H1 (cell line): Measurements from ENCODE around the gene PHLPP1. TPM values are rescaled to one million over a fixed set of nuclear protein-coding genes. Genes with fewer than 3 reads are reported as not detected.

Experiments used
- CTCF ChIA-PET: fragments of 300-600 bp; sonication (Branson Sonifier 250); formaldehyde crosslinking; loops from one replicate; lab custom pipeline; 2021; ENCODE audit not compliant: partially characterized antibody; lab: Charles Lee
- POLR2A ChIA-PET: fragments of 300-600 bp; sonication (Branson Sonifier 250); formaldehyde crosslinking; loops from one replicate; lab custom pipeline; 2021; ENCODE audit warnings: inconsistent platforms; ENCODE audit not compliant: partially characterized antibody; lab: Charles Lee
- DNase-seq, 2 experiments: peaks; one replicate each; pipeline versions ENCODE4 v3.0.0 to v3.0.0-alpha.2; 2010 to 2022; ENCODE audit warnings: low spot score in 2 of 2, low read depth in 1 of 2, mixed read lengths in 1 of 2
- FAIRE-seq: peaks from 2 replicates; lab custom pipeline; 2011; peaks lifted over from hg19 to GRCh38; lab: Jason Lieb, UNC
- H2AFZ ChIP-seq: 2 replicates; pipeline ENCODE4 v1.8.1; 2012; ENCODE audit warnings: low read length, inconsistent platforms
- H2AK5ac ChIP-seq: 2 replicates; pipeline ENCODE4 v1.6.1; 2013; ENCODE audit warnings: low read depth, low read length
- H2BK120ac ChIP-seq: replicated peaks from 2 replicates; pipeline ENCODE3; 2013; ENCODE audit warnings: low read depth, low read length, inconsistent platforms
- H2BK12ac ChIP-seq: 2 replicates; pipeline ENCODE4 v1.6.1; 2013; ENCODE audit warnings: low read depth, low read length
- H2BK15ac ChIP-seq: 2 replicates; pipeline ENCODE4 v1.6.1; 2013; ENCODE audit warnings: low read length
- H2BK20ac ChIP-seq: 2 replicates; pipeline ENCODE4 v1.6.1; 2013; ENCODE audit warnings: low read length
- H2BK5ac ChIP-seq: 2 replicates; pipeline ENCODE4 v1.6.1; 2013; ENCODE audit warnings: low read depth, low read length
- H3K14ac ChIP-seq: 2 replicates; pipeline ENCODE4 v1.6.1; 2013; ENCODE audit warnings: inconsistent platforms; ENCODE audit not compliant: insufficient read length
- H3K18ac ChIP-seq: 2 replicates; pipeline ENCODE4 v1.6.1; 2013; ENCODE audit warnings: low read length; ENCODE audit errors: extremely low read depth
- H3K23ac ChIP-seq: 2 replicates; pipeline ENCODE4 v1.6.1; 2013; ENCODE audit warnings: inconsistent platforms; ENCODE audit not compliant: insufficient read length
- H3K23me2 ChIP-seq: 2 replicates; pipeline ENCODE4 v1.6.1; 2013; ENCODE audit warnings: low read depth, low read length
- H3K27ac ChIP-seq: 2 replicates; pipeline ENCODE4 v1.6.1; 2011; ENCODE audit warnings: low read depth, low read length, inconsistent platforms
- H3K27me3 ChIP-seq, 4 experiments: replicated peaks in 1 of 4; 1 replicate in 1 of 4; 2 replicates in 3 of 4; pipeline versions ENCODE4 v1.6.1 to v1.8.1; 2011 to 2013; ENCODE audit warnings: low read length in 3 of 4, mild to moderate bottlenecking in 3 of 4, inconsistent platforms in 2 of 4, mixed read lengths in 2 of 4, moderate library complexity in 1 of 4; ENCODE audit not compliant: control insufficient read depth in 3 of 4, insufficient read depth in 3 of 4; ENCODE audit errors: extremely low read depth in 1 of 4
- H3K36me3 ChIP-seq, 4 experiments: 2 replicates each; pipeline versions ENCODE4 v1.6.1 to v1.8.1; 2011 to 2013; ENCODE audit warnings: mild to moderate bottlenecking in 4 of 4, low read length in 3 of 4, moderate library complexity in 2 of 4, control low read depth in 1 of 4, inconsistent platforms in 1 of 4; ENCODE audit not compliant: insufficient read depth in 4 of 4, control insufficient read depth in 2 of 4
- H3K4ac ChIP-seq: replicated peaks from 2 replicates; pipeline ENCODE3; 2013; ENCODE audit warnings: low read length, low read depth, mixed read lengths, inconsistent platforms; ENCODE audit not compliant: insufficient read length
- H3K4me1 ChIP-seq, 4 experiments: replicated peaks in 1 of 4; 1 replicate in 1 of 4; 2 replicates in 3 of 4; pipeline versions ENCODE4 v1.6.1 to v1.8.1; 2011 to 2013; ENCODE audit warnings: low read length in 3 of 4, inconsistent platforms in 2 of 4, mixed read lengths in 1 of 4; ENCODE audit not compliant: insufficient read depth in 4 of 4, control insufficient read depth in 3 of 4
- H3K4me2 ChIP-seq, 2 experiments: 2 replicates each; pipeline versions ENCODE4 v1.6.1 to v1.8.1; 2011 to 2013; ENCODE audit warnings: low read depth in 2 of 2, low read length in 2 of 2, control low read depth in 1 of 2, inconsistent platforms in 1 of 2, mild to moderate bottlenecking in 1 of 2; ENCODE audit not compliant: insufficient read depth in 1 of 2
- H3K4me3 ChIP-seq, 4 experiments: fragments of 200-600, 300-600 bp in 1 of 4; sonication (generic), shearing (Covaris generic), sonication (Bioruptor Twin) in 1 of 4; 2 replicates each; pipeline versions ENCODE4 v1.5.1 to v1.8.1; 2011 to 2016; ENCODE audit warnings: low read length in 4 of 4, low read depth in 3 of 4, control low read depth in 2 of 4, inconsistent platforms in 2 of 4, mild to moderate bottlenecking in 2 of 4, mixed read lengths in 1 of 4, moderate library complexity in 1 of 4; ENCODE audit not compliant: insufficient read depth in 2 of 4; ENCODE audit errors: extremely low read depth in 1 of 4
- H3K56ac ChIP-seq: replicated peaks from 2 replicates; pipeline ENCODE3; 2013; ENCODE audit warnings: low read depth, mild to moderate bottlenecking, mixed read lengths, low read length, inconsistent platforms; ENCODE audit not compliant: insufficient read length
- H3K79me1 ChIP-seq: 2 replicates; pipeline ENCODE4 v1.6.1; 2013; ENCODE audit warnings: low read depth, low read length, control low read depth
- H3K79me2 ChIP-seq, 2 experiments: 2 replicates each; pipeline versions ENCODE4 v1.6.1 to v1.8.1; 2012 to 2013; ENCODE audit warnings: low read length in 2 of 2, mild to moderate bottlenecking in 2 of 2, inconsistent platforms in 1 of 2; ENCODE audit not compliant: insufficient read depth in 2 of 2, control insufficient read depth in 1 of 2
- H3K9ac ChIP-seq, 4 experiments: replicated peaks in 1 of 4; 1 replicate in 1 of 4; 2 replicates in 3 of 4; pipeline versions ENCODE4 v1.6.1 to v1.8.1; 2011 to 2013; ENCODE audit warnings: low read depth in 3 of 4, low read length in 3 of 4, control low read depth in 2 of 4, mild to moderate bottlenecking in 2 of 4, moderate library complexity in 2 of 4, inconsistent platforms in 1 of 4; ENCODE audit errors: extremely low read depth in 1 of 4
- H3K9me3 ChIP-seq, 2 experiments: 2 replicates each; pipeline versions ENCODE4 v1.6.1 to v1.8.1; 2012 to 2013; ENCODE audit warnings: mild to moderate bottlenecking in 2 of 2, moderate library complexity in 2 of 2, control low read depth in 1 of 2, inconsistent platforms in 1 of 2, low read depth in 1 of 2, low read length in 1 of 2, mixed read lengths in 1 of 2; ENCODE audit not compliant: insufficient read depth in 2 of 2
- H4K20me1 ChIP-seq, 2 experiments: replicated peaks in 1 of 2; 2 replicates each; pipeline versions ENCODE3 to v1.8.1; 2011 to 2013; ENCODE audit warnings: inconsistent platforms in 2 of 2, low read length in 2 of 2, mild to moderate bottlenecking in 1 of 2; ENCODE audit not compliant: insufficient read depth in 2 of 2, control insufficient read depth in 1 of 2
- H4K5ac ChIP-seq: 2 replicates; pipeline ENCODE4 v1.6.1; 2013; ENCODE audit warnings: low read length, low read depth, mixed read lengths, inconsistent platforms; ENCODE audit not compliant: insufficient read length
- H4K8ac ChIP-seq: 2 replicates; pipeline ENCODE4 v1.8.0; 2013; ENCODE audit warnings: mild to moderate bottlenecking, moderate library complexity, low read length, inconsistent platforms; ENCODE audit not compliant: insufficient read depth; ENCODE audit errors: extremely low read depth
- H4K91ac ChIP-seq: replicated peaks from 2 replicates; pipeline ENCODE3; 2013; ENCODE audit warnings: low read length, mixed read lengths, inconsistent platforms; ENCODE audit not compliant: insufficient read length
- CEBPB ChIP-seq: IDR thresholded peaks from 2 replicates; pipeline ENCODE4 v1.6.1; 2012; ENCODE audit warnings: low read depth, low read length
- FOSL1 ChIP-seq: IDR thresholded peaks from 2 replicates; pipeline ENCODE4 v1.6.1; 2011; ENCODE audit warnings: mild to moderate bottlenecking, low read depth, low read length, moderate library complexity; ENCODE audit not compliant: insufficient read depth
- GABPA ChIP-seq: IDR thresholded peaks from 2 replicates; pipeline ENCODE4 v1.6.1; 2011; ENCODE audit warnings: mild to moderate bottlenecking, low read length, moderate library complexity, borderline replicate concordance; ENCODE audit not compliant: insufficient read depth
- HDAC2 ChIP-seq, 2 experiments: fragments of 300-600 bp in 1 of 2; sonication (generic) in 1 of 2; IDR thresholded peaks; 2 replicates each; pipeline ENCODE4 v1.6.1; 2011 to 2012; ENCODE audit warnings: low read depth in 2 of 2, low read length in 2 of 2, mild to moderate bottlenecking in 2 of 2, moderate library complexity in 2 of 2, borderline replicate concordance in 1 of 2, inconsistent platforms in 1 of 2
- KDM1A ChIP-seq: fragments of 200-600, 300-600 bp; sonication (generic); IDR thresholded peaks from 2 replicates; pipeline ENCODE4 v1.7.1; 2016; ENCODE audit warnings: mild to moderate bottlenecking, low read length, borderline replicate concordance
- KDM4A ChIP-seq: IDR thresholded peaks from one replicate; pipeline ENCODE4 v1.7.1; 2012; ENCODE audit warnings: low read depth, mild to moderate bottlenecking, moderate library complexity, low read length, inconsistent platforms; ENCODE audit not compliant: severe bottlenecking
- KDM5A ChIP-seq: fragments of 200-600 bp; IDR thresholded peaks from 2 replicates; pipeline ENCODE4 v1.7.1; 2012; ENCODE audit warnings: mild to moderate bottlenecking, low read length, inconsistent platforms, mixed read lengths
- RAD21 ChIP-seq, 2 experiments: IDR thresholded peaks in 1 of 2; conservative IDR thresholded peaks in 1 of 2; 2 replicates each; pipeline ENCODE4 v1.6.1; 2011; ENCODE audit warnings: low read depth in 2 of 2, low read length in 2 of 2, improper control_type of control experiment in 1 of 2, inconsistent platforms in 1 of 2, mild to moderate bottlenecking in 1 of 2, moderate library complexity in 1 of 2
- RBBP5 ChIP-seq: IDR thresholded peaks from 2 replicates; pipeline ENCODE4 v1.7.1; 2012; ENCODE audit warnings: low read depth, mild to moderate bottlenecking, inconsistent platforms, low read length, moderate library complexity, borderline replicate concordance
- SRF ChIP-seq: IDR thresholded peaks from 2 replicates; pipeline ENCODE4 v1.6.1; 2011; ENCODE audit warnings: mild to moderate bottlenecking, low read depth, low read length, moderate library complexity
- TCF12 ChIP-seq: IDR thresholded peaks from 2 replicates; pipeline ENCODE4 v1.6.1; 2011; ENCODE audit warnings: low read depth, mild to moderate bottlenecking, low read length
- TEAD4 ChIP-seq: IDR thresholded peaks from 2 replicates; pipeline ENCODE4 v1.6.1; 2012; ENCODE audit warnings: low read depth, low read length, inconsistent platforms, mixed read lengths
- ZNF274 ChIP-seq: IDR thresholded peaks from 2 replicates; pipeline ENCODE4 v1.7.0; 2012; ENCODE audit warnings: low read length, borderline replicate concordance; ENCODE audit errors: extremely low read depth
- WGBS, 2 experiments: shearing (Covaris generic) in 1 of 2; methylation state at CpG; one replicate each; pipeline versions ENCODE4 v1.1.6 to v1.1.7; 2013 to 2015; ENCODE audit warnings: low lambda C conversion rate in 2 of 2, mixed read lengths in 2 of 2, inconsistent platforms in 1 of 2, low coverage in 1 of 2, missing lambda C conversion rate in 1 of 2; ENCODE audit not compliant: insufficient replicate concordance in 2 of 2, insufficient coverage in 1 of 2, insufficient read length in 1 of 2; ENCODE audit errors: extremely low coverage in 1 of 2, missing lambda C conversion rate in 1 of 2; 5-methylcytosine and 5-hydroxymethylcytosine counted together
- polyA plus RNA-seq, 7 experiments: library from polyadenylated mRNA; depleted of rRNA in 3 of 7; stranded (reverse) in 5 of 7; unstranded in 2 of 7; fragments of >200 nt in 5 of 7; fragments of 200-250 nt in 2 of 7; gene quantifications; 1 replicate in 5 of 7; 2 replicates in 1 of 7; 4 replicates in 1 of 7; pipeline versions ENCODE4 v1.2.1 to v1.2.3, GENCODE V29; 2011 to 2013; ENCODE audit warnings: missing spikeins in 2 of 7, mixed read lengths in 2 of 7
- total RNA-seq: library from RNA; stranded (reverse); fragmentation: NEBNext Ultra II Directional; extraction: Animal tissue kit (Norgen Biotek cat#: 25700); gene quantifications from 2 replicates; pipeline ENCODE4 v1.2.1, GENCODE V29; 2021

PHLPP1 gene
- total and polyA plus RNA-seq, 2 of the 8 experiments (the other 6 are each of a cell fraction or from before 2014, with no cell fraction given), result 28.0 to 66.3 TPM

DNA sequence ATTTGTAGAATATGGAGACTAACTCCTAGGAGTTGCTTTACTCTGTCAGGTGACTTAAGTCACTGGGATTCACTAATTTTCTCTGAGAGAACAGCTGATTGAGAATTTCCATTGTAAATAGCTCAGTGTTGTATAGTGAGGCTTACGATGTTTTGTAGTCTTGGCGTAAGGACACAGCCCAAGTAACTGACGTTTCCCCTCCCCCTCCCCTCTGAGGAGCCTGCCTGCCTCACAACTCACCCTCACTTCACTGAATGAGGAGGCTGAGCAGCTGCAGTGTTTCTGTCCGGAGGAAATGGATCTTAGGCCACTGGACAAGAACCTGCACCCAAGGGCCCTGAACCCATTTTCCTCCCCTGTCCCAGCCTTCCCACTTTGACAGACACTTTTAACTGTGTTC, 264.6 kb downstream of the PHLPP1 start:
- no peaks in the 10 kb centered on the region for H3K79me2 ChIP-seq
- peaks cover 0 to 1% of the 10 kb centered on the region in 2 experiments for H4K20me1 ChIP-seq
- H3K23me2 ChIP-seq, result no peaks in the 10 kb centered on the region
- no peak overlapping the region for H3K4ac ChIP-seq
- no peak overlapping the region for H4K8ac ChIP-seq
- peaks cover 12 to 43% (median 33%) of the 10 kb centered on the region in 4 experiments for H3K36me3 ChIP-seq
- H2BK120ac ChIP-seq, result no peak overlapping the region
- H2AFZ ChIP-seq, result no peak overlapping the region
- no peak for DNase-seq
- no peak overlapping the region for H2BK20ac ChIP-seq
- FAIRE-seq, result no peak
- CTCF ChIA-PET, result interaction anchor here (3.9 to 5.1 kb wide), 2 partner anchors 21 to 392 kb away, joined by 9 to 47 read pairs; no protein-coding TSS in a partner anchor
- H3K27me3 ChIP-seq, result no peaks in the 10 kb centered on the region
- H3K79me1 ChIP-seq, result peaks cover 6% of the 10 kb centered on the region; the same call in 1 of the 2 replicates
- no peak overlapping the region for H3K4me2 ChIP-seq
- H2AK5ac ChIP-seq, result no peak overlapping the region
- no peaks in the 10 kb centered on the region for H3K9me3 ChIP-seq
- H2BK12ac ChIP-seq, result no peak overlapping the region
- H4K5ac ChIP-seq, result no peak overlapping the region
- no peak overlapping the region for H2BK15ac ChIP-seq
- POLR2A ChIA-PET, result interaction anchor here (2.7 kb wide), 1 partner anchor 265 kb away, joined by 7 read pairs; the partner anchor contains the start of gene PHLPP1
- H3K4me1 ChIP-seq, result no peaks in the 10 kb centered on the region
- H3K4me3 ChIP-seq, result no peak overlapping the region
- no peak overlapping the region for H4K91ac ChIP-seq
- H3K56ac ChIP-seq, result no peak overlapping the region
- 76% methylated on average over 4 of the region's 4 CpGs; no CpG with 5 or more reads in 1 of the 2 experiments for WGBS, 2 experiments
- H3K27ac ChIP-seq, result no peak overlapping the region
- no peak overlapping the region for H3K9ac ChIP-seq
- no peak overlapping the region for H3K14ac ChIP-seq
- H2BK5ac ChIP-seq, result no peak overlapping the region
- no peak overlapping the region for H3K23ac ChIP-seq
- H3K18ac ChIP-seq, result no peak overlapping the region
- TF ChIP-seq GABPA (no peak), RAD21 (IDR thresholded peaks at IDR 0.05 in 1 of 2, conservative IDR thresholded peaks at IDR 0.05 in 1 of 2; ENCODE audit: low read depth in 2 of 2, low read length in 2 of 2) (no peak), KDM5A (no peak), SRF (no peak), FOSL1 (no peak), KDM1A (no peak), TCF12 (no peak), RBBP5 (no peak), TEAD4 (no peak), ZNF274 (no peak), CEBPB (no peak), KDM4A (no peak), HDAC2 (IDR thresholded peaks at IDR 0.05; ENCODE audit: borderline replicate concordance in 1 of 2, low read depth in 2 of 2, low read length in 2 of 2) (no peak)
